NCI-H1436 (cell line): Measurements from ENCODE around the gene CMTM4.

Experiments
- DNase-seq: peaks from one replicate; lab custom pipeline; 2025; lab: John Stamatoyannopoulos, UW

The CMTM4 gene

DNA sequence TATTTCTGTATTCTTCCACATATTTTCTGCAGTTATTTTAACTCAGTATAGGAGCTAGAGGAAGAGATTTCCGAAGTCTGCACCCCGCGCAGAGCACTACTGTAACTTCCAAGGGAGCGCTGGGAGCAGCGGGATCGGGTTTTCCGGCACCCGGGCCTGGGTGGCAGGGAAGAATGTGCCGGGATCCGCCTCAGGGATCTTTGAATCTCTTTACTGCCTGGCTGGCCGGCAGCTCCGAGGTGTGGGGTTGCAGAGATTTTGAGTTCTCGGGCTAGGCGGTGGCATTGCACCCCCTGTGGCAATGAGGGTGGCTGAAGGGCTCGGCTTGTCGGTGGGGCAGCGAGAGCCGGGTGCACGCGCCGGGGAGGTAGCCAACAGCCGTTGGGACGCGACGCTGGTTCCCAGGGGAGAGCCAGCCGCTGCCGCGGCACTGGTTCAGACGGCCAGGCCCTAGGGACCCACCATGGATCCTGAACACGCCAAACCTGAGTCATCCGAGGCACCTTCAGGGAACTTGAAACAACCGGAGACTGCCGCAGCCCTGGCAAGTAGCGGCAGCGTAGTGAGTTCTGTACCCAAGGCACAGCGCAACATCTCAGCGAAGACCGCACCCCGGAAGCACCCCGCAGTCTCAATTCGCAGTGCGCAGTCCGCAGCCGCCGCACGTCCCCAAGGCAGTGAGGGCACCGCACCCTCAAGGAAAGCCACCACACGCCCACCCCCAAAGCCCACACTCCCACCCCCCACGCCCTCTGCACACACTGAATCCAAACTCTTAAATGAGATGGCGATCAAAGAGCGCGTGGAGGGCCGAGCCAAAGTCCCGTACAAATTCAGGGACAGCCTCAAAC lies 130.3 kb downstream of the CMTM4 start, which contains the start of gene CMTM1:
CMTM1 (plus strand) TSS at position 389 of the 851 bp plus-strand sequence; CDS start at position 464, 75 bp downstream.
- DNase-seq, result no peak
